ENCODE data around the gene TUBGCP6.

TUBGCP6 gene

GRCh38 chr22:50216055-50216683 is 28.7 kb downstream of the TUBGCP6 start:
- no peak overlapping the region for H3K4me2 ChIP-seq

GRCh38 chr22:50215297-50216054 is 29.3 kb downstream of the TUBGCP6 start:
- Histone ChIP-seq H3K27ac (no peak overlapping the region), H2AFZ (ENCODE audit: low read depth) (no peak overlapping the region), H3K9ac (no peak overlapping the region), H3K36me3 (ENCODE audit: insufficient read depth) (no peaks in the 10 kb centered on the region), H3K79me2 (ENCODE audit: insufficient read depth, low read depth) (no peaks in the 10 kb centered on the region), H3K27me3 (ENCODE audit: insufficient read depth, low read depth) (no peaks in the 10 kb centered on the region), H3K4me1 (ENCODE audit: low read depth, poor library complexity, severe bottlenecking) (no peaks in the 10 kb centered on the region), H3K4me2 (no peak overlapping the region), H3K4me3 (IDR thresholded peaks at IDR 0.05; ENCODE audit: insufficient read depth, low read depth, low read length) (no peak overlapping the region), H4K20me1 (ENCODE audit: insufficient read depth) (no peaks in the 10 kb centered on the region)
- TF ChIP-seq CTCF (conservative IDR thresholded peaks at IDR 0.05; ENCODE audit: low read depth, low read length), result no peak

More at GRCh38 chr22:50216055-50216683, 28.7 kb downstream of the TUBGCP6 start:
- H2AFZ ChIP-seq (ENCODE audit: low read depth), result no peak overlapping the region
- H3K4me1 ChIP-seq (ENCODE audit: low read depth, poor library complexity, severe bottlenecking), result no peaks in the 10 kb centered on the region
- H3K79me2 ChIP-seq (ENCODE audit: insufficient read depth, low read depth), result no peaks in the 10 kb centered on the region
- H3K27ac ChIP-seq, result no peak overlapping the region
- H3K9ac ChIP-seq, result no peak overlapping the region
- H4K20me1 ChIP-seq (ENCODE audit: insufficient read depth), result no peaks in the 10 kb centered on the region
- no peaks in the 10 kb centered on the region for H3K36me3 ChIP-seq (ENCODE audit: insufficient read depth)
- no peak for TF ChIP-seq CTCF (conservative IDR thresholded peaks at IDR 0.05; ENCODE audit: low read depth, low read length)
- no peak overlapping the region for H3K4me3 ChIP-seq (IDR thresholded peaks at IDR 0.05; ENCODE audit: insufficient read depth, low read depth, low read length)
- no peaks in the 10 kb centered on the region for H3K27me3 ChIP-seq (ENCODE audit: insufficient read depth, low read depth)

GRCh38 chr22:50213263-50213662 is 31.6 kb downstream of the TUBGCP6 start:
- Histone ChIP-seq H3K4me1 (ENCODE audit: low read depth, poor library complexity, severe bottlenecking) (no peaks in the 10 kb centered on the region), H3K9ac (no peak overlapping the region), H2AFZ (ENCODE audit: low read depth) (no peak overlapping the region), H4K20me1 (ENCODE audit: insufficient read depth) (no peaks in the 10 kb centered on the region), H3K79me2 (ENCODE audit: insufficient read depth, low read depth) (no peaks in the 10 kb centered on the region), H3K36me3 (ENCODE audit: insufficient read depth) (no peaks in the 10 kb centered on the region), H3K27ac (no peak overlapping the region), H3K27me3 (ENCODE audit: insufficient read depth, low read depth) (no peaks in the 10 kb centered on the region), H3K4me3 (IDR thresholded peaks at IDR 0.05; ENCODE audit: insufficient read depth, low read depth, low read length) (no peak overlapping the region), H3K4me2 (no peak overlapping the region)
- TF ChIP-seq CTCF (conservative IDR thresholded peaks at IDR 0.05; ENCODE audit: low read depth, low read length), result no peak

GRCh38 chr22:50211147-50211546 is 33.7 kb downstream of the TUBGCP6 start:
- no peak overlapping the region for H3K27ac ChIP-seq
- H3K27me3 ChIP-seq (ENCODE audit: insufficient read depth, low read depth), result no peaks in the 10 kb centered on the region
- no peak overlapping the region for H3K9ac ChIP-seq
- no peaks in the 10 kb centered on the region for H3K36me3 ChIP-seq (ENCODE audit: insufficient read depth)
- no peaks in the 10 kb centered on the region for H4K20me1 ChIP-seq (ENCODE audit: insufficient read depth)
- H3K4me3 ChIP-seq (IDR thresholded peaks at IDR 0.05; ENCODE audit: insufficient read depth, low read depth, low read length), result no peak overlapping the region
- no peak overlapping the region for H3K4me2 ChIP-seq
- H2AFZ ChIP-seq (ENCODE audit: low read depth), result no peak overlapping the region
- no peak for TF ChIP-seq CTCF (conservative IDR thresholded peaks at IDR 0.05; ENCODE audit: low read depth, low read length)
- H3K4me1 ChIP-seq (ENCODE audit: low read depth, poor library complexity, severe bottlenecking), result no peaks in the 10 kb centered on the region
- no peaks in the 10 kb centered on the region for H3K79me2 ChIP-seq (ENCODE audit: insufficient read depth, low read depth)

Measured in KMS-11 (cell line).